SK-N-SH (cell line): ENCODE results near the gene CNPY4.
A peak's percentile ranks its signal among the peaks of the same experiment; 100 is the strongest.

Source experiments
- EP300 ChIP-seq, 2 experiments: IDR thresholded peaks; 2 replicates each; pipeline versions ENCODE4 v1.4.0 to v1.6.1; 2012; ENCODE audit warnings: borderline replicate concordance in 1 of 2, low read depth in 1 of 2, low read length in 1 of 2
- SIN3A ChIP-seq: IDR thresholded peaks from 2 replicates; pipeline ENCODE4 v1.6.1; 2012; ENCODE audit warnings: low read depth, mild to moderate bottlenecking, low read length, moderate library complexity, borderline replicate concordance
- TCF12 ChIP-seq: IDR thresholded peaks from 2 replicates; pipeline ENCODE4 v1.4.0; 2012
- TF ChIP-seq, protein P1 (sequence below): fragments of 200-600 bp; sonication (generic); IDR thresholded peaks from 2 replicates; pipeline ENCODE4 v1.6.1; 2017; ENCODE audit warnings: antibody characterized with exemption, mild to moderate bottlenecking, moderate library complexity

DNA sequence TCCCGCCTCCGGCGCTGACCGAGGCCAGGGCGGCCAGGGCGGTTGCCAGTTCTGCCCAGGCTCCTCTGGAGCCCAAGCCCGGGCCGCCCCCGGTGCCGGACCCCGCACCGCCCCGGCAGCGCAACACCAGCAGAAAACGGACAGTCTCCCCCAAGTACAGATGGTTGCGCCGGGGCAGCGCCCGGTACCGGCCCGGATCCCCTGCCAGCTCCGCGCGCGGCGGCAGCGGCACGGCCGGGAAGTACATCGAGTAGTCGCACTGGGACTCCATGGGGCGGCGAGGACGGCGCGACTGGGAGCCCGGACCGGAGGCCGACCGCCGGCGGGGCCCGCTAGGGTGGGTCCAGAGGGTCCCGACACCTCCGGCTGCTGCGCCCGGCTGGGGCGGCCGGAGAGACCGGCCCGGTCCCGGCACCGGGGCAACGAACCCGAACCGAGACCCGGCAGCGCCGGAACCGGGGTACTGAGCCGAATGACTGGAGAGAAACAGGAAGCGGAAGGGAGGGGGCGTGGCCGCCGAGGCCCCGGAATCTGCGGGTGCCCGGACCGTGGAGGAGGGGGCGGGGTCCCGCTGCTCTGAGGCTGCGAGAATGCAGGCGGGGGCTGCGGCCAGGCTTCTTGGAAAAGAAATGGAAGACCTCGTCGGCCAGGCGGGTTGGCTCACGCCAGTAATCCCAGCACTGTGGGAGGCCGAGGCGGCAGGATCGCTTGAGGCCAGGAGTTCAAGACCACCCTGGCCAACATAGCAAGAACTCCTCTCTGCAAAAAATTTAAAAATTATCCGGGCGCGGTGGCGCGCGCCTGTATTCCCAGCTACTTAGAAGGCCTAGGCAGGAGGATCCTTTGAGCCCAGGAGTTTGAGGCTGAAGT, 39.0 kb downstream of the CNPY4 start, which contains the start of gene TRAPPC14:
- TF ChIP-seq SIN3A (peak; percentile 81; the same call in 1 of the 2 replicates), EP300 (IDR thresholded peaks at IDR 0.05; ENCODE audit: borderline replicate concordance in 1 of 2, low read depth in 1 of 2, low read length in 1 of 2) (peak in 1 of 2 experiments; percentile 30; a peak in 1 of 4 replicates), TCF12 (peak; percentile 29; the same call in 1 of the 2 replicates)
- TF ChIP-seq, protein P1, sequence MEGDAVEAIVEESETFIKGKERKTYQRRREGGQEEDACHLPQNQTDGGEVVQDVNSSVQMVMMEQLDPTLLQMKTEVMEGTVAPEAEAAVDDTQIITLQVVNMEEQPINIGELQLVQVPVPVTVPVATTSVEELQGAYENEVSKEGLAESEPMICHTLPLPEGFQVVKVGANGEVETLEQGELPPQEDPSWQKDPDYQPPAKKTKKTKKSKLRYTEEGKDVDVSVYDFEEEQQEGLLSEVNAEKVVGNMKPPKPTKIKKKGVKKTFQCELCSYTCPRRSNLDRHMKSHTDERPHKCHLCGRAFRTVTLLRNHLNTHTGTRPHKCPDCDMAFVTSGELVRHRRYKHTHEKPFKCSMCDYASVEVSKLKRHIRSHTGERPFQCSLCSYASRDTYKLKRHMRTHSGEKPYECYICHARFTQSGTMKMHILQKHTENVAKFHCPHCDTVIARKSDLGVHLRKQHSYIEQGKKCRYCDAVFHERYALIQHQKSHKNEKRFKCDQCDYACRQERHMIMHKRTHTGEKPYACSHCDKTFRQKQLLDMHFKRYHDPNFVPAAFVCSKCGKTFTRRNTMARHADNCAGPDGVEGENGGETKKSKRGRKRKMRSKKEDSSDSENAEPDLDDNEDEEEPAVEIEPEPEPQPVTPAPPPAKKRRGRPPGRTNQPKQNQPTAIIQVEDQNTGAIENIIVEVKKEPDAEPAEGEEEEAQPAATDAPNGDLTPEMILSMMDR = no peak
